H54 (cell line): ENCODE data around the gene HNMT.
"Not testable (repeated sequence)": the region's sequence is repeated elsewhere in the genome, so short reads cannot be mapped to it uniquely, and the experiment has no call there.

Experiments used
- DNase-seq: peaks from one replicate; pipeline ENCODE4 v3.0.0; 2011; ENCODE audit warnings: low spot score, mixed read lengths; ENCODE audit not compliant: insufficient read length
- FAIRE-seq: peaks from 3 replicates; lab custom pipeline; 2011; peaks lifted over from hg19 to GRCh38; lab: Jason Lieb, UNC
- POLR2A ChIP-seq: IDR thresholded peaks from 2 replicates; pipeline ENCODE4 v1.6.1; 2011; ENCODE audit warnings: low read depth, mild to moderate bottlenecking, low read length

The HNMT gene

DNA sequence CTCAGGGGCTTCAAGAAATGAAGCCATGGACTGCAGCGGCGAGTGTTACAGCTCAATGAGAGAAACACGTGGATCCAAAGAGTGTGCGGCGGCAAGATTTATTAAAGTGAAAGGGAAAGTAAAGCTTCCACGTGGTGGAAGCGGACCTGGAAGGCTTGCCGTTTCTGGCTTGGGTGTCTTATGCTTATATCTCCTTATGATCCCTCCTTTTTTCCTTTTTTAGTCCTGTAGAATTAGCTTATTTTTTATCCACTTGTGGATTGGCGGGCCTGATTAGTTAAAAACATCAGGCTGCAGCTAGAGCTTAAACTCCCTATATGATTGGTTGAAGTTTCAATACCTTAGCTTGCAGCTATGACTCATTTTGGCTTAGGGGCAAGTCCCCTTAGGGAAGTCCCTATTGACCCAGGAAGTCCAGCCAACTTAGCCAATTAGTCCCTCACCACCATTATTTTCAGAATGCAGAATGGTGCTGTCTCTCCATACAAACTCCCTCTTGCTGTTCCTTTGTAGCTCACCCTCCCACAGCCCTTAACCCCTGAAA lies 11.6 kb upstream of the HNMT start:
- TF ChIP-seq POLR2A, result no peak
- FAIRE-seq (no peak), DNase-seq (no peak)

GRCh38 chr2:137955536-137955935 lies 8.7 kb upstream of the HNMT start:
- FAIRE-seq, result peak; percentile 20
- no peak for DNase-seq
- TF ChIP-seq POLR2A, result no peak

DNA sequence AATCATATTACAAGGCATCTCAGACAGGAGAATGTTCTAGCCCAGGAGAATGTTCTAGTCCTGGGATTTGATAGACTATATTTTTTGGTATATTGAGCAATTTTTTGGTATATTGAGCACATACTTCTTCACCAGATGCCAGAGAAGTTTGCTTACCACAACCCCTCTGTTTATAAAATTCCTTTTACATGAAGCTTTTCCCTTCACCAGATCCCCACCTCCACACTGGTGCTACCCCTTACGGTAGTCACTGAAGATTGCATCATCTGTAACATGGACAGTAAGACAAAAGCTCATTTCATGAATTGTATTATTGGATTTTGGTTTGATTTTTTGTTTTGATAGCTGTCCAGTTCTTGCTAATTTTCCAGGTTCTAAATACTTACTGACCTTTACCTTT lies 7.2 kb upstream of the HNMT start:
- peak; percentile 64 for FAIRE-seq
- TF ChIP-seq POLR2A, result no peak
- DNase-seq, result no peak

DNA sequence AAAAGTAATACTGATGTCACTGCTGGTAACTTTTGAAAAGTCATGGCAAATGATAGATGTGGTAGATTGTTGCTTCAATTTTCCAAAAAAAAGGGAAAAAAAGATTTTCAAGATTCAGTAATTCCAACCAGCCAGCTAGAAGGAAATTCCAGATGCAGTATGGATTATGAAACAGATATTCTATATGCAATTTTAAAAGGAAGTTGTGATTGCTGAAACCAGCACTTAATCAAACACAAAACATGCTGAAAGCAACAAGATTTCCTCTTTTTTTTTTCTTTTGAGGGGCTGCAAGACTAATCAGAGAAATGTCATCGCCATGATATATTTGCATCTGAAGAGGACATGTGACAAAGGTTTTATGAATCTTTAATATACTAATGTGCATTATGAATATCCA lies 5.1 kb upstream of the HNMT start:
- FAIRE-seq (no peak), DNase-seq (no peak)
- TF ChIP-seq POLR2A, result no peak

- no peak for TF ChIP-seq POLR2A
- FAIRE-seq (peak; percentile 65), DNase-seq (no peak)
These were observed 4.0 kb upstream of the HNMT start for GRCh38 chr2:137960223-137960622.

DNA sequence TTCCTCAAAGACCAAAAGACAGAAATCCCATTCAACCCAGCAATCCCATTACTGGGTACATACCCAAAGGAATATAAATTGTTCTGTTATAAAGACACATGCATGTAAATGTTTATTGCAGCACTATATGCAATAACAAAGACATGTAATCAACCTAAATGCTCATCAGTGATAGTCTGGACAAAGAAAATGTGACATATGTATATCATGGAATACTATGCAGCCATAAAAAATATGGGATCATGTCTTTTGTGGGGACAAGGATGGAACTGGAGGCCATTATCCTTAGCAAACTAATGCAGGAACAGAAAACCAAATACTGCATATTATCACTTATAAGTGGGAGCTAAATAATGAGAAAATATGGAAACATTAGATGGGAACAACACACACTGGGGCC lies 2.7 kb upstream of the HNMT start:
- no peak for TF ChIP-seq POLR2A
- FAIRE-seq, result no peak
- no peak for DNase-seq

GRCh38 chr2:137963535-137964065 lies 673 bp upstream of the HNMT start:
- no peak for DNase-seq
- TF ChIP-seq POLR2A, result no peak
- no peak for FAIRE-seq

DNA sequence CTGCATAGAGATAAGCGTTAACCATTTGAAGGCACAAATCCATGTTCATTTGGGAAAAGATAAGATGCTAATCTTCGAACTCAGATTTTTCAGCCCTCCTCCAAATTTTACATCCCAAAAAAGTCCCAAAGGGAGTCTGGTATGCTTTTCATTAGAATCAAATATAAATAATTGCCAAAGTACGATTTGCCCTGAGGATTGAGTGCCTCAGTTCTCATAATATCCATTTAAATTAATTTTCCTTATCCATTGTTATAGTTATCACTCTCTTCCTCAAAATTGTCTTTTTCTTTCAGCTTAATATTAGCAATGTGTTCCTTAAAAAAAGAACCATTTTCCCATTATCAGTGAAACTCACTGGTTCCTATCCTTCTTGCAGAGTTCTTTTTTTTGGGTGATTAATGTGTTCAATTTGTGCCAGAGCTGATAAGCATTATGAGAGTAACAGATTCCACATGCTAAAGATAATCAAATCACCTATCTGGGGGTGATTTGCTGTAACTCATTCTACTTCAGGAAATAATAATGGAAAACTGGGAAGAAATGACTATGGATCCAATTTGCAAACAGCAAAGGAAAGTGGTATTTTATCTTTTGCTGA lies 686 bp downstream of the HNMT start:
- no peak for TF ChIP-seq POLR2A
- FAIRE-seq (no peak), DNase-seq (no peak)

DNA sequence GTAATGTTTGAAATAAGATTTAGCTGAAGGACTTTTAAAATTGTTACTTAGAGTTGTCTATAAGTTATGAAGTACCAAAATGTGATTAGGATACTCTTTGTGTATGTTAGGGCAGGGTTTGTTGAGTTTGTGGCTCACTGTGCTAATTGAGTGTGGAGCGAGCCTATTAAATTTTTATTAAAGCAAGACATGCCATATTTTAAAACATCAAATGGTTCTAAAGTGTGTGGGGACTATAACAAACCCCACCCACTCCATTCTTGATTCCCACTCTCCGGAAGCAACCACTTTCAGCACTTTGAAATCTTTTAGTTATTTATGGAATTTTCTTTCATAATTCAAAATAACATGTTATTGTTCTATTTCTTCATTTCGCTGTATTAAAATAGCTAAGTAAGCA lies 1.8 kb downstream of the HNMT start:
- DNase-seq, result no peak
- no peak for FAIRE-seq
- TF ChIP-seq POLR2A, result no peak

DNA sequence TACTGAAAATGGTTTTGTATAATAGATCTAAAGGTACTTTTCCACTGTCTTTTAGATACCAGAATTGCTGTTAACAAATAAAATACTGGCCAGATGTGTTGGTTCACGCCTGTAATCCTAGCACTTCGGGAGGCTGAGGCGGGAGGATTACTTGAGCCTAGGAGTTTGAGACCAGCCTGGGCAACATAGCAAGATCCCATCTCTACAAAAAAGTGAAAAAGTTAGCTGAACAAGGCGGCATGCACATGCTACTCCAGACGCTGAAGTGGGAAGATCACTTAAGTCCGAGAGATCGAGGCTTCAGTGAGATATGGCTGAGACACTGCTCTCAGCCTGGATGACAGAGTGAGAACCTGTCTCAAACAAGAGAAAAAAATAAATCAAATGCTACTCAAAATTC lies 2.8 kb downstream of the HNMT start:
- TF ChIP-seq POLR2A, result no peak
- DNase-seq (no peak), FAIRE-seq (no peak)

DNA sequence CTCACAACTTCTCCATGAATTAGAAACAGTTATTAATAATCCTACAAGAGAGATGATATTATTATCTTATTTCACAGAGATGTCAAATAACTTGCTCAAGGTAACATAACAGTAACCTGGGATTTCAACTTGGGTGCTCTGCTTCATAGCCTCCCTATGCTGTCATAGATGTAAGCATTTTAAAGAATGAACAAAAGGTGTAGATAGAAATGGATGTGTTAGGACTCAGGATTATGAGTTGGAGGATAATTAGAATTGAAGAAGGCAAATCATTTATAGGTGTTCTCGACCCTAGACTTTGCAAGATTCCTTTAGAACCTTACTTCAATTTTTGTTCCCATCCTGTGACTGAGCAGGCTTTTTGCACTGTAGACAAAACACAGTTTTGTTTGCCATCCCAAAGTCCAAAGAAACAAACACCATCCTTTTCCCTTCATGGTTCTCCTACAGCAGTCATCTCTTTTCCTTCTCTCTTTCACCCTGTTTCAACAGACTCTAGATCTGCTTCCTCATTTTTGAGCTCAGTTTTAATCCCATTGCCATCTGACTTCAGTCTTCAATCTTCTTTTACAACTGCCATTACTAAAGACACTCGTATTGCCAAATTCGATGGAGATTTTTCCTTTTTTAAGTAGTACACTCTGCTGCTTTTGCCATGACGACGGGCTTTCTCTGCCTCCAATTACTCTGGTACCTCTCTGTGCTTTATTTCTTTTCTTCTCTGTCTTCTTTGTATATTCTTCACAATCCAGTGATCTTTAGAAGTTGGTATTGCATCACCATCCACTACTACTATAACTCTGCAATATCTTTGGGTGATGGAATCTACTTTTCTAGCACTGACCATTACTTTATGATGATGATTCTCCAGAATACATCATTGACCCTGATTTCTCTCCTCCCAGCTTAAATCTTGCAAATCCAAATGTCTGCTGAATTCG lies 4.5 kb downstream of the HNMT start:
- no peak for DNase-seq
- peak; percentile 50 for FAIRE-seq

GRCh38 chr2:137969418-137969765 lies 5.1 kb downstream of the HNMT start:
- DNase-seq (peak; percentile 23), FAIRE-seq (peak; percentile 99)
- no peak for TF ChIP-seq POLR2A

More for the DNA sequence above, 4.5 kb downstream of the HNMT start:
- TF ChIP-seq POLR2A, result no peak

DNA sequence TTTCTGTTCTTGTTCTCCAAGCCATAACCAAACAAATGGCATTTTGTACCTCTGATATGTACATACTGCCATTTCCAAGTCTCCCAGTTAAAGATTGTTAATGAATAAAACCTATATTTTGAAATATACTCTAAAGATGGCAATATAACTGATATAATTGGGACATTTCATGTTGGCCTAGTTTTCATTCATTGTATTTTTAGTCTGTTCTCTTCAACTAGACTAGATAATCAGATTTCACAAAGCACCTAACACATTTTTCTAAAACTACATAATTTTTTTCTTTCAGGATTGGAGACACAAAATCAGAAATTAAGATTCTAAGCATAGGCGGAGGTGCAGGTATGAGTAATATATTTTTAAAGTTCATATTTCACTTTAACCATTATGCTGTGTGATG lies 5.6 kb downstream of the HNMT start:
- DNase-seq, result no peak
- TF ChIP-seq POLR2A, result no peak
- no peak for FAIRE-seq

DNA sequence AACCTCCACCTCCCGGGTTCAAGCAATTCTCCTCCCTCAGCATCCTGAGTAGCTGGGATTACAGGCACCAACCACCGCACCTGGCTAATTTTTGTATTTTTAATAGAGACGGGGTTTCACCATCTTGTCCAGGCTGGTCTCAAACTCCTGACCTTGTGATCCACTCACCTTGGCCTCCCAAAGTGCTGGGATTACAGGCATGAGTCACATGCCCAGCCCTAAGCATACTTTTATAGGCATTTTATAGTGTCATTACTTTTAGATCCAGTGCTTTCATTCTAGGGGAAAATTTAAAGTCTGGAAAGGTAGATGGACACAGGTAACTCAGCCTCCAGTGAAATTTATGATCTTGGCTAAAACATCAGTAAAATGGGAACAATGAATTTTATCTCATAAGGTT lies 7.0 kb downstream of the HNMT start:
- not testable (repeated sequence) for DNase-seq, FAIRE-seq
